HG03139 (cell line): ENCODE measurements around the gene SYDE1.

ENCODE experiments used
- ATAC-seq: cut with Tn5 transposase; IDR thresholded peaks from one replicate; pipeline ENCODE4 v1.9.1; 2021; ENCODE audit not compliant: unreplicated experiment

The SYDE1 gene

GRCh38 chr19:15108145-15108844, 1.1 kb downstream of the SYDE1 start:
- no peak for ATAC-seq

- no peak for ATAC-seq
These were observed 1.9 kb downstream of the SYDE1 start for GRCh38 chr19:15108845-15109767.

GRCh38 chr19:15109768-15110417, 2.7 kb downstream of the SYDE1 start:
- ATAC-seq = no peak

- no peak for ATAC-seq
These were observed 3.2 kb downstream of the SYDE1 start for GRCh38 chr19:15110418-15110815.

DNA sequence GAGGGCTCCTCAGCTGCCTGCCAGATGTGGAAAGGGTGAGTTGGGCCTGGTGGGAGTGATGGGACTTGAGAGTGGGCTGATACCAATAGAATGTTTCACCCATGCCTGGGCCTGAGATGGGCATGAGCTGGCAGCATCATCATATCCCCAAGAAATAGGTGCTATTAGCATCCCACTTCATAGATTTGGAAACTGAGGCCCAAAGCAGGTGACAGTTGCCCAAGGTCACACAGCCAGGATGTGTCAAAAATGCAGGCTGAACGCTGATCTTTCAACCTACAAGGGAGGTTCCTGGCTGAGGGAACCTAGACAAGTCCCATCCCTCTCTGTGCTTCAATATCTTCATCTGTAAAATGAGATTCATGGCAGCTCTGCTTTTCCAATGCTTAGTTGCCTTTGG, 4.6 kb downstream of the SYDE1 start:
- ATAC-seq = no peak

DNA sequence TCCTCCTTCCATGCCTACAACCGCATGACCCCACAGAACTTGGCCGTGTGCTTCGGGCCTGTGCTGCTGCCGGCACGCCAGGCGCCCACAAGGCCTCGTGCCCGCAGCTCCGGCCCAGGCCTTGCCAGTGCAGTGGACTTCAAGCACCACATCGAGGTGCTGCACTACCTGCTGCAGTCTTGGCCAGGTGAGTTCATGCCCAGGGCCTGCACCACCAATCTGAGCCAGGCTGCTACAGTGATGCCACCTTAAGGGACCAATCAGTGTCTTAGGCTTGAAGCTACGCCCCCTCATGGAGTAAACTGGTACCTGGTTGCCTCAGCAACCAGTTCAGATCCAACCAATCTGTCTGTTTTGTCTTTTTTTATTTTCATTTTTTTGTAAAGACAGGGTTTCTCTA, 5.2 kb downstream of the SYDE1 start:
- no peak for ATAC-seq

GRCh38 chr19:15113245-15114152, 6.3 kb downstream of the SYDE1 start:
- ATAC-seq = no peak

- ATAC-seq = no peak
These were observed 6.9 kb downstream of the SYDE1 start for GRCh38 chr19:15114153-15114540.

GRCh38 chr19:15115080-15115479, 7.9 kb downstream of the SYDE1 start:
- ATAC-seq = no peak

- no peak for ATAC-seq
These were observed 8.8 kb downstream of the SYDE1 start for GRCh38 chr19:15115762-15116615.

GRCh38 chr19:15116856-15117255, 9.7 kb downstream of the SYDE1 start:
- ATAC-seq = no peak

- ATAC-seq = no peak
These were observed 11.0 kb downstream of the SYDE1 start for GRCh38 chr19:15118248-15118647.

DNA sequence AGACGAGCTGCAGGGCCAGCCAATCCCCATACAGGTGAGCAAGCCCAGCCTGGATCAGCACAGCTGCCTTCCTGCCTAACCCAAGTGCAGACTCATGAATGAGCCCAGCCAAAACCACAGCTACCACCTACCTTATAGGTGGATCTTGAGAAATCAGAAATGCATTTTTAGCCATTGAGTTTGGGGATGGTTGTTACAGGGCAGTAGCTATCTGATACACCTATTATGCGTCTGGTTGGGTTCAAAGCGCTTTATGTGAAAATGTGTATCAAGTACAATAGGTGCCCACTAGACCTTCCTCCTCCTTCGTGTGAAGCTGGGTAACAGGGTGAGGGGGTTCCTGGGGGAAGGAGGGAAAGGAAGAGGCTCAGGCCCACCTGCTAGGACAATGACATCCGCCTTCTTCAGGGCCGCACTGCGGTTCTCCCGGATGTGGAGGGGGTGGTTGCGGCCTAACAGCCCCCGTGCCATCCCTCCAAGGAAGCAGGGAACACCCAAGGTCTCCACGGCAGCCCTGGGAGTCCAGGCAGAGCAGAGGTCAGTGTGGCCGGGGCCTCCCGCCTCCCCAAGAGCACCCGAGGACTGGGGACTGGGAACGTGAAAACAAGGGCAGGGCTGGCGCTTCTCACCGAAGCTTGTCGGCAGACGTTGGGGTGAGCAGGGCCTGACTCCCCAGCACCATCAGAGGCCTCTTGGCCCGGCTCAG, 11.7 kb downstream of the SYDE1 start:
- no peak for ATAC-seq

DNA sequence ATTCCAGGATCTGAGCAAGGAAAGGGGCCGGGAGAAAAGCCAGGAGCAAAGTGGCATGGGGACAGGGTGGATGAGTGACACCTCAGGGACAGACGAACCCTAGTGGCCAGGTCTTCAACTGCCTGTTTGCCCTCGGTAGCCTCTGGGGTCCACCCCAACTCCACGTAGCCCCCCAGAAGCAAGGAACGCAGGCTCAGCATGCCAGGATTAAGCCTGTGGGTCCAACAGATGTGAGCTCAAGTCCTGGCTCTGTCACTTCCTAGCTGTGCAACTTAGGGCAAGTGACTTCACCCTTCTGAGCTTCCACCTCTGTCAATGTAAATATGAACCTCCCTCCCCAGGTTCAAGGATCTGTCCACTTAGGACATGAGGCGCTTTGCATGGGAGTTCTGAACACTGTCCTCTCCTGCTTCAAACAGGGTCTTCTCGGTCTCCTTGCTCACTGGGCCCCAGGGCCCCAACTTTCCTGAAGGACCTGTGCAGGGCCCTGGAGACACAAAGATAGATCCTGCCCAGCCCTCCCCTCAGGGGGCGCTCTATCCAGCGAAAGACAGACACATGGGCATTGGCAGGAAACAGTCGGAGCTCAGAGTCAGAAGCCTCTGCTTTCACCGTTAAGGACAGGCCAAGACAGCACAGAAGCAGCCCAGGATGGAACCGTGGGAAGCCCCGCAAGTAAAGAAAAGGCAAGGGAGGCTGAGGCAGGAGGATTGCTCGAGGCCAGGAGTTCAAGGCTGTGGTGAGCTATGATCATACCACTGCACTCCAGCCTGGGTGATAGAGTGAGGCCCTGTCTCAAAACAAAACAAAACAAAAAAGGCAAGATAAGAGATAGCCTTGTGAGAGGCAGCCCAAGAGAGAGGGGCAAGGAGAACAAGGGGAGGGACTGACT, 13.2 kb downstream of the SYDE1 start:
- ATAC-seq = no peak

DNA sequence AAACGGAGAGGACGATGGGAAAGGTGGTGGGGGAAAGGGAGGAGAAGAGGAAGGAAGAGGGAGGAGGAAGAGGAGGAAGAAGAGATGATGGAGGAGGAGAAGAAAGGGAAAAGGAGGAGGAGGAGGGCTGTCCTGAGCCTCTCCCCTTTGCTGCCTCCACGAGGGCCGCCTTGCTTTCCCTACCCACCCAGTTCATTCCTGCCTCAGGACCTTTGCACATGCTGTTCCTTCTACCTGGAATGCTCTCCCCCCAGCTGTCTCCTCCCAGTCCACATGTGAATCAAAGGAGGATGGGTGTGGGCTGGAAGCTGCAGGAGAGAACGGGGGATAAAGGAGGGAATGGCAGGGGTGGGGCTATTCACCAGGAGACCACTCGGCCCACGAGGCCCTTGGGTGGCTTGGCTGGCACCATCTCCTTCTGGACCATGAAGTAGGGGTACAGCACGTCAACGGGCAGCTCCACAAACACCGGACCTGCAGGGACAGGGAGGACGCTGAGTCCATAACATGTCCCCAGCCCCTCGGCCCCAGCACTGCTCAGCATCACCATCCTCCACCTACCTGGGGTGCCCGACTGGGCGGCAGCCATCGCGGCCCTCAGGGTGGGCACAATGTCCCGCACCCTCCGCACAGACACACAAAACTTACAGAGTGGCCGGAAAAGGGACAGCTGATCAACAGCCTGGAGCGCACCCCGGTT, 15.3 kb downstream of the SYDE1 start:
- no peak for ATAC-seq

- ATAC-seq = no peak
These were observed 16.1 kb downstream of the SYDE1 start for GRCh38 chr19:15123031-15123890.

- ATAC-seq = no peak
These were observed 16.7 kb downstream of the SYDE1 start for GRCh38 chr19:15123900-15124299.
